Activated T-cell treated with anti-CD3 and anti-CD28 coated beads for 48 hours (primary cell): Measurements from ENCODE around the gene MAML2.

ENCODE experiments used
- DNase-seq: peaks from one replicate; pipeline ENCODE4 v3.0.0-alpha.2; 2020; ENCODE audit warnings: low read depth

Gene MAML2

GRCh38 chr11:96339706-96340554 lies 3.1 kb downstream of the MAML2 start:
- no peak for DNase-seq

- DNase-seq = peak; percentile 27
Observed at GRCh38 chr11:96338910-96339705, 3.9 kb downstream of the MAML2 start.

GRCh38 chr11:96337541-96338431 lies 5.2 kb downstream of the MAML2 start:
- DNase-seq = peak; percentile 39

- no peak for DNase-seq
Observed at GRCh38 chr11:96335388-96335787, 7.6 kb downstream of the MAML2 start.

- DNase-seq = no peak
Observed at GRCh38 chr11:96334219-96334618, 8.8 kb downstream of the MAML2 start.

GRCh38 chr11:96333191-96333719 lies 9.7 kb downstream of the MAML2 start:
- no peak for DNase-seq

GRCh38 chr11:96332126-96332771 lies 10.7 kb downstream of the MAML2 start:
- DNase-seq = no peak

GRCh38 chr11:96331699-96332116 lies 11.3 kb downstream of the MAML2 start:
- no peak for DNase-seq

- no peak for DNase-seq
Observed at GRCh38 chr11:96330511-96330859, 12.5 kb downstream of the MAML2 start.

GRCh38 chr11:96329855-96330510 lies 13.0 kb downstream of the MAML2 start:
- no peak for DNase-seq

GRCh38 chr11:96329419-96329818 lies 13.6 kb downstream of the MAML2 start:
- DNase-seq = no peak

GRCh38 chr11:96328395-96329010 lies 14.5 kb downstream of the MAML2 start:
- DNase-seq = no peak

GRCh38 chr11:96326959-96327358 lies 16.0 kb downstream of the MAML2 start:
- no peak for DNase-seq

- DNase-seq = no peak
Observed at GRCh38 chr11:96324912-96325311, 18.1 kb downstream of the MAML2 start.

- DNase-seq = no peak
Observed at GRCh38 chr11:96323642-96323985, 19.4 kb downstream of the MAML2 start.

GRCh38 chr11:96322775-96323641 lies 20.0 kb downstream of the MAML2 start:
- no peak for DNase-seq

GRCh38 chr11:96321091-96321490 lies 21.9 kb downstream of the MAML2 start:
- DNase-seq = no peak

- no peak for DNase-seq
Observed at GRCh38 chr11:96319898-96320656, 22.9 kb downstream of the MAML2 start.

GRCh38 chr11:96318850-96319249 lies 24.1 kb downstream of the MAML2 start:
- DNase-seq = no peak
